IMR-90 (cell line): ENCODE results near the gene TEX2. TPM values are rescaled to one million over a fixed set of nuclear protein-coding genes. Genes with fewer than 3 reads are reported as not detected.

ENCODE experiments used
- ATAC-seq: fragments of 200-7000 bp; cut with Tn5 transposase; 2 replicates; pipeline ENCODE4 v1.9.1; 2020; ENCODE audit warnings: low read depth, mild to moderate bottlenecking, moderate library complexity
- BruUV-seq: library from RNA; stranded (reverse); fragments of 400-500 nt; replicated peaks from 2 replicates; lab custom pipeline; 2021; lab: Mats Ljungman, UMichigan
- CTCF ChIA-PET: fragments of 300-600 bp; formaldehyde crosslinking; extraction: SDS; loops from one replicate; lab custom pipeline; 2021; ENCODE audit warnings: antibody characterized with exemption; lab: Yijun Ruan, JAX
- POLR2A ChIA-PET: fragments of 300-600 bp; sonication (Branson Sonifier 250); formaldehyde crosslinking; loops from one replicate; lab custom pipeline; 2022; ENCODE audit warnings: antibody characterized with exemption; ENCODE audit not compliant: unreplicated experiment; lab: Charles Lee
- DNase-seq: peaks from one replicate; pipeline ENCODE4 v3.0.0; 2013
- H2AFZ ChIP-seq: replicated peaks from 2 replicates; pipeline ENCODE3; 2013; ENCODE audit warnings: low read length, mild to moderate bottlenecking; ENCODE audit not compliant: poor library complexity
- H2AK5ac ChIP-seq: 2 replicates; pipeline ENCODE4 v1.6.1; 2013; ENCODE audit warnings: low read depth, low read length, inconsistent platforms
- H2AK9ac ChIP-seq: replicated peaks from 2 replicates; pipeline ENCODE3; 2013; ENCODE audit warnings: mild to moderate bottlenecking, low read depth, low read length, moderate library complexity; ENCODE audit not compliant: poor library complexity
- H2BK120ac ChIP-seq: 2 replicates; pipeline ENCODE4 v1.6.1; 2013; ENCODE audit warnings: low read depth, low read length, inconsistent platforms
- H2BK15ac ChIP-seq: 3 replicates; pipeline ENCODE4 v1.6.1; 2013; ENCODE audit warnings: low read depth, low read length, inconsistent platforms
- H2BK20ac ChIP-seq: 2 replicates; pipeline ENCODE4 v1.6.1; 2013; ENCODE audit warnings: low read depth, mild to moderate bottlenecking, inconsistent platforms, low read length, moderate library complexity
- H2BK5ac ChIP-seq: 2 replicates; pipeline ENCODE4 v1.6.1; 2013; ENCODE audit warnings: mild to moderate bottlenecking, low read depth, low read length, inconsistent platforms; ENCODE audit not compliant: poor library complexity, severe bottlenecking
- H3K14ac ChIP-seq: replicated peaks from 2 replicates; pipeline ENCODE4 v1.6.1; 2013; ENCODE audit warnings: low read depth, low read length, inconsistent platforms
- H3K18ac ChIP-seq: 2 replicates; pipeline ENCODE4 v1.6.1; 2013; ENCODE audit warnings: low read depth, low read length, control low read depth
- H3K23ac ChIP-seq: 2 replicates; pipeline ENCODE4 v1.6.1; 2013; ENCODE audit warnings: low read depth, low read length, inconsistent platforms
- H3K27ac ChIP-seq: 2 replicates; pipeline ENCODE4 v1.5.1; 2013; ENCODE audit warnings: mild to moderate bottlenecking, control low read depth, low read length; ENCODE audit not compliant: insufficient read depth
- H3K27me3 ChIP-seq: 2 replicates; pipeline ENCODE4 v1.6.1; 2013; ENCODE audit warnings: low read length; ENCODE audit not compliant: control insufficient read depth, insufficient read depth
- H3K36me3 ChIP-seq: 2 replicates; pipeline ENCODE4 v1.6.1; 2013; ENCODE audit warnings: low read length, mixed read lengths; ENCODE audit not compliant: control insufficient read depth, insufficient read depth
- H3K4ac ChIP-seq: 2 replicates; pipeline ENCODE4 v1.6.1; 2013; ENCODE audit warnings: low read depth, low read length, inconsistent platforms
- H3K4me1 ChIP-seq: 2 replicates; pipeline ENCODE4 v1.6.1; 2013; ENCODE audit warnings: low read length, mixed read lengths; ENCODE audit not compliant: control insufficient read depth, insufficient read depth
- H3K4me2 ChIP-seq: 2 replicates; pipeline ENCODE4 v1.6.1; 2013; ENCODE audit warnings: low read depth, mild to moderate bottlenecking, control low read depth, low read length, moderate library complexity
- H3K4me3 ChIP-seq: 2 replicates; pipeline ENCODE4 v1.5.1; 2013; ENCODE audit warnings: low read depth, mild to moderate bottlenecking, control low read depth, low read length, moderate library complexity; ENCODE audit not compliant: insufficient read depth
- H3K56ac ChIP-seq: 2 replicates; pipeline ENCODE4 v1.6.1; 2013; ENCODE audit warnings: low read length, inconsistent platforms; ENCODE audit not compliant: insufficient read depth; ENCODE audit errors: extremely low read depth
- H3K79me1 ChIP-seq, 2 experiments: 2 replicates each; pipeline ENCODE4 v1.6.1; 2013; ENCODE audit warnings: low read length in 2 of 2, inconsistent platforms in 1 of 2, low read depth in 1 of 2
- H3K9ac ChIP-seq: 2 replicates; pipeline ENCODE4 v1.6.1; 2013; ENCODE audit warnings: low read depth, low read length, control low read depth
- H3K9me1 ChIP-seq: 2 replicates; pipeline ENCODE4 v1.6.1; 2013; ENCODE audit warnings: low read length, inconsistent platforms; ENCODE audit not compliant: insufficient read depth
- H3K9me3 ChIP-seq: 2 replicates; pipeline ENCODE4 v1.6.1; 2013; ENCODE audit warnings: low read length; ENCODE audit not compliant: control insufficient read depth, insufficient read depth
- H4K20me1 ChIP-seq: 2 replicates; pipeline ENCODE4 v1.6.1; 2013; ENCODE audit warnings: low read length, inconsistent platforms; ENCODE audit not compliant: insufficient read depth
- H4K5ac ChIP-seq: 2 replicates; pipeline ENCODE4 v1.6.1; 2013; ENCODE audit warnings: mild to moderate bottlenecking, low read depth, low read length, control low read depth
- H4K8ac ChIP-seq, 2 experiments: 2 replicates each; pipeline ENCODE4 v1.6.1; 2013; ENCODE audit warnings: low read depth in 2 of 2, low read length in 2 of 2, control low read depth in 1 of 2, inconsistent platforms in 1 of 2
- H4K91ac ChIP-seq: 2 replicates; pipeline ENCODE4 v1.6.1; 2013; ENCODE audit warnings: low read depth, low read length, inconsistent platforms; ENCODE audit not compliant: insufficient read depth
- CEBPB ChIP-seq: IDR thresholded peaks from 2 replicates; pipeline ENCODE4 v1.6.1; 2012; ENCODE audit warnings: low read depth, low read length, improper control_type of control experiment
- CHD1 ChIP-seq: IDR thresholded peaks from 2 replicates; pipeline ENCODE4 v1.6.1; 2012; ENCODE audit warnings: low read depth, low read length, improper control_type of control experiment
- NFE2L2 ChIP-seq: fragments of 150-350 bp; IDR thresholded peaks from 2 replicates; pipeline ENCODE4 v1.6.1; 2016; ENCODE audit warnings: low read depth, mild to moderate bottlenecking, low read length
- WGBS, 2 experiments: methylation state at CpG; one replicate each; pipeline versions ENCODE4 v1.1.5 to v1.1.7; 2013; ENCODE audit warnings: missing lambda C conversion rate in 2 of 2; ENCODE audit not compliant: insufficient read length in 1 of 2; ENCODE audit errors: extremely low coverage in 2 of 2; 5-methylcytosine and 5-hydroxymethylcytosine counted together
- dilution Hi-C: fragments of 300-500 bp; cut with HindIII; formaldehyde crosslinking; loops from one replicate; pipeline ENCODE4 v1.14.3; 2018; ENCODE audit warnings: low sequenced_read_pairs; ENCODE audit not compliant: unreplicated experiment
- in situ Hi-C: fragments of 300-500 bp; cut with MboI; formaldehyde crosslinking; loops from 3 replicates; pipeline ENCODE4 v1.14.3; 2019; ENCODE audit warnings: low sequenced_read_pairs, inconsistent platforms, mixed read lengths
- intact Hi-C: fragments of 100-400 bp; cut with micrococcal nuclease; formaldehyde crosslinking; loops from 2 replicates; pipeline ENCODE4 v1.10.0; 2022
- polyA plus RNA-seq, 3 experiments: library from polyadenylated mRNA; depleted of rRNA; stranded (reverse); fragments of >200 nt; gene quantifications; 2 replicates each; pipeline ENCODE4 v1.2.3, GENCODE V29; 2012; ENCODE audit warnings: low replicate concordance in 1 of 3
- total RNA-seq: library from RNA; depleted of rRNA; stranded (reverse); fragments of >200 nt; gene quantifications from 2 replicates; pipeline ENCODE4 v1.2.3, GENCODE V29; 2012

TEX2 gene
- total and polyA plus RNA-seq, 2 of the 4 experiments (the other 2 are of a cell fraction), result 18.2 to 21.9 TPM

- no peak overlapping the region for H2BK120ac ChIP-seq
- DNase-seq (no peak), ATAC-seq (no peak)
- no peak overlapping the region for H4K91ac ChIP-seq
- no peaks in the 10 kb centered on the region for H3K9me3 ChIP-seq
- intact Hi-C loops (no loop called here), dilution Hi-C loops (no loop called here), in situ Hi-C loops (no loop called here)
- peaks cover 24% of the 10 kb centered on the region for H4K20me1 ChIP-seq
- H2AK5ac ChIP-seq, result no peak overlapping the region
- H2BK20ac ChIP-seq, result no peak overlapping the region
- POLR2A ChIA-PET, result no interaction called here
- H3K27ac ChIP-seq, result no peak overlapping the region
- no peaks in the 10 kb centered on the region for H3K27me3 ChIP-seq
- CTCF ChIA-PET, result interaction anchor here (0.6 kb wide), 1 partner anchor 29 kb away, joined by 7 read pairs; no protein-coding TSS in a partner anchor
- H4K8ac ChIP-seq, result no peak overlapping the region
- no peak overlapping the region for H3K18ac ChIP-seq
- peaks cover 16% of the 10 kb centered on the region for H3K9me1 ChIP-seq
- no CpG with 5 or more reads among the region's 5 CpGs for WGBS, 2 experiments
- no peak overlapping the region for H3K4me3 ChIP-seq
- BruUV-seq, result no TSS peak
- no peak overlapping the region for H3K56ac ChIP-seq
- peaks cover 7 to 27% of the 10 kb centered on the region in 2 experiments; a peak in 3 of 4 replicates for H3K79me1 ChIP-seq
- H3K9ac ChIP-seq, result no peak overlapping the region
- H2AK9ac ChIP-seq, result no peak overlapping the region
- peaks cover 12% of the 10 kb centered on the region; the same call in 1 of the 2 replicates for H3K36me3 ChIP-seq
- H3K23ac ChIP-seq, result no peak overlapping the region
- no peak overlapping the region for H3K4ac ChIP-seq
- H3K4me2 ChIP-seq, result no peak overlapping the region
- no peak overlapping the region for H2BK5ac ChIP-seq
- no peak overlapping the region for H3K14ac ChIP-seq
- H4K5ac ChIP-seq, result no peak overlapping the region
- no peak overlapping the region for H2AFZ ChIP-seq
- TF ChIP-seq CEBPB (peak; percentile 76), NFE2L2 (no peak), CHD1 (no peak)
- H3K4me1 ChIP-seq, result peaks cover 5% of the 10 kb centered on the region
- H2BK15ac ChIP-seq, result no peak overlapping the region
Measured at GRCh38 chr17:64150237-64151015, 112.6 kb downstream of the TEX2 start.
